ENCODE data around the gene KCTD1. TPM values are rescaled to one million over a fixed set of nuclear protein-coding genes. Genes with fewer than 3 reads are reported as not detected.

KCTD1 gene
- total RNA-seq, 3 donors from 2014 or later = 8.5 to 14.7 (median 12.8) TPM

DNA sequence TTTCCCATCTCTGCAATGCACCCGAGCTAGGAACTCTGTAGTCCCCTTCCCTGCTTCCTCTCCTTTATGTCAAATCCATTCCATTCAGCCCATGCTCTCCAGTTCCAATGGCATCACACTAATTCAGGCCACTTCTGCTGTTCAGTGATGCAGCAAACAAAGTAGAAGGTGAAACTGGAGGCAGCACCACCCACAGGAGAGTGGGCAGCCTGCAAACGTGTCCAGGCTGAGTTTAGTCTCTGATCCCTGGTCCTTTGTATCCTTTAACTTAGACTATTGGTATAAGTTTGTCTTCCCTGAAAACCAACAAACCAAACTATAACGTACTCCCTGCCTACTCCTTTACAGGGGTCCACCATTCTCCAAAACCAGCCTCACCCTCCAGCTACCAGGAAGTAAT lies 14.7 kb upstream of the KCTD1 start:
- no peak overlapping the region for H3K4me3 ChIP-seq
- no peaks in the 10 kb centered on the region for H3K4me1 ChIP-seq (ENCODE audit: low read depth)
- ATAC-seq (no peak), DNase-seq (no peak)
- H3K36me3 ChIP-seq (ENCODE audit: low read depth) = no peaks in the 10 kb centered on the region
- intact Hi-C loops (cut with DNase I, micrococcal nuclease) = no loop called here
- TF ChIP-seq, protein P1, sequence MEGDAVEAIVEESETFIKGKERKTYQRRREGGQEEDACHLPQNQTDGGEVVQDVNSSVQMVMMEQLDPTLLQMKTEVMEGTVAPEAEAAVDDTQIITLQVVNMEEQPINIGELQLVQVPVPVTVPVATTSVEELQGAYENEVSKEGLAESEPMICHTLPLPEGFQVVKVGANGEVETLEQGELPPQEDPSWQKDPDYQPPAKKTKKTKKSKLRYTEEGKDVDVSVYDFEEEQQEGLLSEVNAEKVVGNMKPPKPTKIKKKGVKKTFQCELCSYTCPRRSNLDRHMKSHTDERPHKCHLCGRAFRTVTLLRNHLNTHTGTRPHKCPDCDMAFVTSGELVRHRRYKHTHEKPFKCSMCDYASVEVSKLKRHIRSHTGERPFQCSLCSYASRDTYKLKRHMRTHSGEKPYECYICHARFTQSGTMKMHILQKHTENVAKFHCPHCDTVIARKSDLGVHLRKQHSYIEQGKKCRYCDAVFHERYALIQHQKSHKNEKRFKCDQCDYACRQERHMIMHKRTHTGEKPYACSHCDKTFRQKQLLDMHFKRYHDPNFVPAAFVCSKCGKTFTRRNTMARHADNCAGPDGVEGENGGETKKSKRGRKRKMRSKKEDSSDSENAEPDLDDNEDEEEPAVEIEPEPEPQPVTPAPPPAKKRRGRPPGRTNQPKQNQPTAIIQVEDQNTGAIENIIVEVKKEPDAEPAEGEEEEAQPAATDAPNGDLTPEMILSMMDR (IDR thresholded peaks at IDR 0.05) = no peak
- H3K9me3 ChIP-seq = no peaks in the 10 kb centered on the region

DNA sequence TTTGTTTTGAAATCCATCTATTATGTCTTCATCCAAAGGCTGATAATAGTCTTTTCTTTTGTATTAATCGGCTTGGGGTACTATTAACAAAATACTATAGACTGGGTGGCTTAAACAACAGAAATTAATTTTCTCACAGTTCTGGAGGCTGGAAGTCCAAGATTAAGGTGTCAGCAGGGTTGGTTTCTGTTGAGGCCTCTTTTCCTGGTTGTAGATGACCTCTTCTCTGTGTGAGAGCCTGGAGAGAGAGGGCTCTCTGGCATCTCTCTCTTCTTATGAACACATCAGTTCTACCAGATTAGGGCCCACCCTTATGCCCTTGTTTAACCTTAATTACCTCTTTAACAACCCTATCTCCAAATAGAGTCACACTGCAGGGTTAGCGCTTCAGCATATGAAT lies 14.2 kb upstream of the KCTD1 start:
- no peak for ATAC-seq
- no peaks in the 10 kb centered on the region for H3K36me3 ChIP-seq (ENCODE audit: low read depth)
- H3K4me1 ChIP-seq (ENCODE audit: low read depth) = no peaks in the 10 kb centered on the region
- H3K9me3 ChIP-seq = no peaks in the 10 kb centered on the region
- TF ChIP-seq, protein P1 (IDR thresholded peaks at IDR 0.05) = no peak
- no peak for DNase-seq
- no peak overlapping the region for H3K4me3 ChIP-seq
- intact Hi-C loops (cut with DNase I, micrococcal nuclease) = no loop called here

DNA sequence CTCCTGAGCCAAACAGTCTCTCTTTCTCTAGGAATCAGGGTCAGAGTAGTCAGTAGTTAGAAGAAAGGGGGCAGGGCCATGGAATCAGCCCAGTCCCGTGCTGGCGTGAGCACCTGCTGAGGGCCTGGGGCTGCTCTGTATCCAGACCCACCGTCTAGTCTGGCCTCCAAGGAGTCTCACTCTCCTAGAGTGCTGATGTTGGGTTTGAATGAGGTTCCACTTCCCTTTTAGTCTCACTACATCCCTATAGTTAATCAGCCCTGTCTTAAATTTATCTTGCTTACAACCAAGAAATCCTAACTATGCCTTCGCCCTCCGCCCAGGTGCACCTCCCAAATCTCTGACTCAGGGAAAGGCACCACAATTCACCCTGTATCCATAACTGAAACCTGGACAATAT lies 13.4 kb upstream of the KCTD1 start:
- H3K9me3 ChIP-seq = no peaks in the 10 kb centered on the region
- H3K4me1 ChIP-seq (ENCODE audit: low read depth) = no peaks in the 10 kb centered on the region
- TF ChIP-seq, protein P1 (IDR thresholded peaks at IDR 0.05) = no peak
- H3K36me3 ChIP-seq (ENCODE audit: low read depth) = no peaks in the 10 kb centered on the region
- intact Hi-C loops (cut with DNase I, micrococcal nuclease) = no loop called here
- DNase-seq (no peak), ATAC-seq (no peak)
- no peak overlapping the region for H3K4me3 ChIP-seq

DNA sequence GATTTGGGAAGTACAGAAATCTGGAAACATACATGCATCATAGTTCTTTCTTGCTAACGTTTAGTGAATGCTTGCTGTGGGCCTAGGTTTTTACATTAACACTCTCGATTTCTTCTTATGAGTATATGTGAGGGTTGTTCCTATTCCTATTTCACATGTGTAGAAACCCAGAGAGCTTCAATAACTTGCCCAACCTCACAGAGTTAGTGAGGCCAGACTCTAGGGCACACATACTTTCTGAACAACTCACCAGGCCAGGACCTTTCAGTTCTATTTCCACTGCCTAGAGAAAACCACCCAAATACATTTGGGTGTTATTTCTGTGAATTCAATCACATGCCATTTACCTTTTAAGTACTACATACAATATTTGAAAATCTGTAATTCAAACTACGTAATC lies 8.2 kb upstream of the KCTD1 start:
- Histone ChIP-seq H3K4me1 (ENCODE audit: low read depth) (no peaks in the 10 kb centered on the region), H3K36me3 (ENCODE audit: low read depth) (no peaks in the 10 kb centered on the region), H3K4me3 (no peak overlapping the region), H3K9me3 (no peaks in the 10 kb centered on the region)
- TF ChIP-seq, protein P1 (IDR thresholded peaks at IDR 0.05) = no peak
- no peak for ATAC-seq
- intact Hi-C loops (cut with DNase I, micrococcal nuclease) = no loop called here
- DNase-seq = no peak

DNA sequence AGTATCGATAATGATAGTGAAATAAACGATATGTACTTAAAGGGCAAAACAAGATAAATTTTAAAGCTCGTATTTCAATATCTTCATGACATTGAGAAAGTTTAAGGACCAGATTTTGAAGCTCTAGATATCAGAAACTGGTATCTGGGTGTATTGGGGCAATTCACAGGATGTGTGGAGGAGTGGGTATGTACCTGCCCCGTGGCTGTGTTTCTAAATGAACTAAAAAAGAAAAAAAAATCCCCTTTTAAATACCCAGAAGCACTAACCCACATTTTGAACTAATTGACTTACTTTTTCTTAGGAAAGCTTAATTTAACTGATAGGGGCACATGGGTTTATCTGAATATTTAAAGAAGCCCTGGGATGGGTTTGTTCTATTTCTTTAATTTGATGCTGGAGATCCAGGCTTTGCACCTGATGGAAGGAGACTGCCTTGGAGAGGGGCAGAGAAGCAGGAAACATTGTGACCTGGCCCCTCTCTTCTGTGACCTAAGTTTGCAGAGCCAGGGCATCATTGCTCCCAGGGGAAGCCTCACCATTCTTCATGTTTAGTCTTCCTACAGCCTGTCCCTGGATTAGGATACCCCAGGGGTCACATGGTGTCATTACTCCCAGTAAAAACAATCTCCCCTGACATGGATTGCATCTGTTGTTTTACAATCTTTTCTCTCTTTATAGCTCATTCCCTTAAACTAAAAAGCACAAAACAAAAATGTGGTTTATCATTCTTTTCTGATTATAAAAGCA lies 7.6 kb upstream of the KCTD1 start:
- Histone ChIP-seq H3K9me3 (no peaks in the 10 kb centered on the region), H3K4me3 (no peak overlapping the region), H3K36me3 (ENCODE audit: low read depth) (no peaks in the 10 kb centered on the region), H3K4me1 (ENCODE audit: low read depth) (no peaks in the 10 kb centered on the region)
- no peak for ATAC-seq
- DNase-seq = no peak
- intact Hi-C loops (cut with DNase I, micrococcal nuclease) = no loop called here
- TF ChIP-seq, protein P1 (IDR thresholded peaks at IDR 0.05) = no peak

All from mucosa of descending colon (tissue), 3 donors.